Measurements from ENCODE around the gene RPS6KA1.

GRCh38 chr1:26531651-26532131 is 2.1 kb downstream of the RPS6KA1 start:
- TF ChIP-seq NFYB (CRISPR knock-in tag; conservative IDR thresholded peaks at IDR 0.05; ENCODE audit: low read depth) (no peak), CTCF (IDR thresholded peaks at IDR 0.05) (no peak), ELF4 (CRISPR knock-in tag; IDR thresholded peaks at IDR 0.05; ENCODE audit: low read depth) (no peak)

Measured in WTC11 (cell line).